ENCODE measurements around the gene ETV6.

DNA sequence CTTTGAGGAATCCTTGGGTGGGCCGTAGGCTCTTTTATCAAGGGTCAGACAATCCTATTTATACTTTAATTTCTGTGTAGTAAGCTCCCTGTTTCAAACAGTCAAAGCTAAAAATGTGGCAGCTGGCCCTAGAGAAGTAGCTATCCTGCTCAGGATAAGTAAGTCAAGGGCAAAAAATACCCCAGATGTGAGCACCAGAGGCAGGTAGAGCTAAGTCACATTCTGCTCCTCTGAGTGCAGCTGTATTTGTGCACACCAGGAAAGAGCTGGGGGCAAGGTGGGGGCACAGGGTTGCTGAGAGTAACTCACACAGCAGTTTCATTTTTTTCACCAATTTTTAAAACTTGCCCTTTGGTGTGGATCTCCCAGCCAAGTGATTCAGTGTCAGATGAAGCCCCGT is 5.3 kb downstream of the ETV6 start:
- TF ChIP-seq, protein P1, sequence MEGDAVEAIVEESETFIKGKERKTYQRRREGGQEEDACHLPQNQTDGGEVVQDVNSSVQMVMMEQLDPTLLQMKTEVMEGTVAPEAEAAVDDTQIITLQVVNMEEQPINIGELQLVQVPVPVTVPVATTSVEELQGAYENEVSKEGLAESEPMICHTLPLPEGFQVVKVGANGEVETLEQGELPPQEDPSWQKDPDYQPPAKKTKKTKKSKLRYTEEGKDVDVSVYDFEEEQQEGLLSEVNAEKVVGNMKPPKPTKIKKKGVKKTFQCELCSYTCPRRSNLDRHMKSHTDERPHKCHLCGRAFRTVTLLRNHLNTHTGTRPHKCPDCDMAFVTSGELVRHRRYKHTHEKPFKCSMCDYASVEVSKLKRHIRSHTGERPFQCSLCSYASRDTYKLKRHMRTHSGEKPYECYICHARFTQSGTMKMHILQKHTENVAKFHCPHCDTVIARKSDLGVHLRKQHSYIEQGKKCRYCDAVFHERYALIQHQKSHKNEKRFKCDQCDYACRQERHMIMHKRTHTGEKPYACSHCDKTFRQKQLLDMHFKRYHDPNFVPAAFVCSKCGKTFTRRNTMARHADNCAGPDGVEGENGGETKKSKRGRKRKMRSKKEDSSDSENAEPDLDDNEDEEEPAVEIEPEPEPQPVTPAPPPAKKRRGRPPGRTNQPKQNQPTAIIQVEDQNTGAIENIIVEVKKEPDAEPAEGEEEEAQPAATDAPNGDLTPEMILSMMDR (conservative IDR thresholded peaks at IDR 0.05 in 1 of 2, IDR thresholded peaks at IDR 0.05 in 1 of 2; ENCODE audit: extremely low read depth in 1 of 2, insufficient read depth in 1 of 2, low read depth in 1 of 2, low read length in 2 of 2), result no peak
- TF ChIP-seq EZH2 (IDR thresholded peaks at IDR 0.05; ENCODE audit: borderline replicate concordance, low read length), result no peak

Data from mammary epithelial cell (primary cell).